ENCODE results near the gene HCRTR1. TPM values are rescaled to one million over a fixed set of nuclear protein-coding genes. Genes with fewer than 3 reads are reported as not detected.

Gene HCRTR1
- polyA plus RNA-seq, 1 donor from 2014 or later: 0.37 TPM

DNA sequence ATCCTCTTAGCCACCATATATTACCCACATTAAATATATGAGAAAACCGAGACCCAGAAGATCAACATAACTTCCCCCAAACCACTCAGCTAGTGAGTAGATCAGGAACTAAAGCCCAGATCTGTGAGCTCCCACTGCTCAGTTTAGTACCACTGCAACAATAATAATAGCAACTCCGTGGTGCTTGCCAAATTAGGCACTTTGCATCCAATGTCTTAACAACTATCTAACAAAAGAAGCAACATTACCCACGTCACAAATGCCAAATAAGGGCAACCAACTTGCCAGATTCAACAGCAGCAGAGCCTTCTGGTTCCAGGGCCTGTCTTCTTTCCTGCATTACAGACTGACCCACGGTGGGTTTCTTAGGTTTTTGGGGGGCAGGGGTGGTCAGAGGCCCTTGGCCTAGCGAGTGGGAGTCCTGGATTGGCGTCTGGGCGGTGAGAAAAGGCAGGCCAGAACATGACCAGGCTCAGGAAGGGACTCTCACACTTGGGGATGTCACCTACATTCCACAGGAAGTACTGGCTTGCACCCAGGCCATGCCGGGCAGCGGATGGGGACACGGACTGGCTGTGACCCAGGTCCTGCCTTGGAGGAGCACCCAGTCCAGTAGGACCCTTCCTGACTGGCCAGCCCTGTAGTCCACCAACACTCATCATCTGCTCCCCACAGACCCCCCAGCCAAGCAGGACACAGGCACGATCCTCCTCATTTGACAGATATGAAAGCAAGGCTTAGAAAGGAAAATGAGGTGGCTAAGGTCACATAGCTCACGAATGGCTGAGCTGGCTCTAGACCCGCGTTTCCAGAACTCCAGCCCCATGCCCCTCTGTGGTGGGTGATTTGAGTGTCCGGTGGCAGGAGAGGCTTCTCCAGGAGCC lies 4.6 kb downstream of the HCRTR1 start:
- H3K9me2 ChIP-seq (ENCODE audit: insufficient read depth, low read length): no peaks in the 10 kb centered on the region
- no peak for TF ChIP-seq EZH2 (IDR thresholded peaks at IDR 0.05; ENCODE audit: borderline replicate concordance, insufficient read depth, low read length, poor library complexity, severe bottlenecking)
- no peak for TF ChIP-seq TAF1 (IDR thresholded peaks at IDR 0.05; ENCODE audit: low read depth)
- TF ChIP-seq SMC3 (conservative IDR thresholded peaks at IDR 0.05; ENCODE audit: poor library complexity): no peak
- no peak for TF ChIP-seq POLR2AphosphoS5 (IDR thresholded peaks at IDR 0.05)
- no peak for TF ChIP-seq MXI1 (conservative IDR thresholded peaks at IDR 0.05; ENCODE audit: poor library complexity, severe bottlenecking)
- TF ChIP-seq, protein P1, sequence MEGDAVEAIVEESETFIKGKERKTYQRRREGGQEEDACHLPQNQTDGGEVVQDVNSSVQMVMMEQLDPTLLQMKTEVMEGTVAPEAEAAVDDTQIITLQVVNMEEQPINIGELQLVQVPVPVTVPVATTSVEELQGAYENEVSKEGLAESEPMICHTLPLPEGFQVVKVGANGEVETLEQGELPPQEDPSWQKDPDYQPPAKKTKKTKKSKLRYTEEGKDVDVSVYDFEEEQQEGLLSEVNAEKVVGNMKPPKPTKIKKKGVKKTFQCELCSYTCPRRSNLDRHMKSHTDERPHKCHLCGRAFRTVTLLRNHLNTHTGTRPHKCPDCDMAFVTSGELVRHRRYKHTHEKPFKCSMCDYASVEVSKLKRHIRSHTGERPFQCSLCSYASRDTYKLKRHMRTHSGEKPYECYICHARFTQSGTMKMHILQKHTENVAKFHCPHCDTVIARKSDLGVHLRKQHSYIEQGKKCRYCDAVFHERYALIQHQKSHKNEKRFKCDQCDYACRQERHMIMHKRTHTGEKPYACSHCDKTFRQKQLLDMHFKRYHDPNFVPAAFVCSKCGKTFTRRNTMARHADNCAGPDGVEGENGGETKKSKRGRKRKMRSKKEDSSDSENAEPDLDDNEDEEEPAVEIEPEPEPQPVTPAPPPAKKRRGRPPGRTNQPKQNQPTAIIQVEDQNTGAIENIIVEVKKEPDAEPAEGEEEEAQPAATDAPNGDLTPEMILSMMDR (IDR thresholded peaks at IDR 0.05; ENCODE audit: poor library complexity, severe bottlenecking): no peak
- no peak for TF ChIP-seq EP300 (conservative IDR thresholded peaks at IDR 0.05; ENCODE audit: poor library complexity, severe bottlenecking)
- TF ChIP-seq, protein P2, sequence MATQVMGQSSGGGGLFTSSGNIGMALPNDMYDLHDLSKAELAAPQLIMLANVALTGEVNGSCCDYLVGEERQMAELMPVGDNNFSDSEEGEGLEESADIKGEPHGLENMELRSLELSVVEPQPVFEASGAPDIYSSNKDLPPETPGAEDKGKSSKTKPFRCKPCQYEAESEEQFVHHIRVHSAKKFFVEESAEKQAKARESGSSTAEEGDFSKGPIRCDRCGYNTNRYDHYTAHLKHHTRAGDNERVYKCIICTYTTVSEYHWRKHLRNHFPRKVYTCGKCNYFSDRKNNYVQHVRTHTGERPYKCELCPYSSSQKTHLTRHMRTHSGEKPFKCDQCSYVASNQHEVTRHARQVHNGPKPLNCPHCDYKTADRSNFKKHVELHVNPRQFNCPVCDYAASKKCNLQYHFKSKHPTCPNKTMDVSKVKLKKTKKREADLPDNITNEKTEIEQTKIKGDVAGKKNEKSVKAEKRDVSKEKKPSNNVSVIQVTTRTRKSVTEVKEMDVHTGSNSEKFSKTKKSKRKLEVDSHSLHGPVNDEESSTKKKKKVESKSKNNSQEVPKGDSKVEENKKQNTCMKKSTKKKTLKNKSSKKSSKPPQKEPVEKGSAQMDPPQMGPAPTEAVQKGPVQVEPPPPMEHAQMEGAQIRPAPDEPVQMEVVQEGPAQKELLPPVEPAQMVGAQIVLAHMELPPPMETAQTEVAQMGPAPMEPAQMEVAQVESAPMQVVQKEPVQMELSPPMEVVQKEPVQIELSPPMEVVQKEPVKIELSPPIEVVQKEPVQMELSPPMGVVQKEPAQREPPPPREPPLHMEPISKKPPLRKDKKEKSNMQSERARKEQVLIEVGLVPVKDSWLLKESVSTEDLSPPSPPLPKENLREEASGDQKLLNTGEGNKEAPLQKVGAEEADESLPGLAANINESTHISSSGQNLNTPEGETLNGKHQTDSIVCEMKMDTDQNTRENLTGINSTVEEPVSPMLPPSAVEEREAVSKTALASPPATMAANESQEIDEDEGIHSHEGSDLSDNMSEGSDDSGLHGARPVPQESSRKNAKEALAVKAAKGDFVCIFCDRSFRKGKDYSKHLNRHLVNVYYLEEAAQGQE (IDR thresholded peaks at IDR 0.05; ENCODE audit: borderline replicate concordance): no peak
- no peak for TF ChIP-seq RAD21 (conservative IDR thresholded peaks at IDR 0.05)
- no peak overlapping the region for H3K27ac ChIP-seq (ENCODE audit: low read length)
- H3K4me2 ChIP-seq (ENCODE audit: low read length): no peak overlapping the region
- H3K9me3 ChIP-seq (ENCODE audit: low read length): no peaks in the 10 kb centered on the region
- H3K79me2 ChIP-seq (replicated peaks; ENCODE audit: insufficient read depth, low read length): no peaks in the 10 kb centered on the region
- H3K36me3 ChIP-seq (ENCODE audit: insufficient read depth, low read length): no peaks in the 10 kb centered on the region
- peaks cover 12% of the 10 kb centered on the region for H3K27me3 ChIP-seq (ENCODE audit: insufficient read depth, low read depth, low read length)
- H3F3A ChIP-seq (ENCODE audit: insufficient read depth, low read length, poor library complexity, severe bottlenecking): no peaks in the 10 kb centered on the region
- no peak overlapping the region for H3K9ac ChIP-seq (ENCODE audit: low read length)
- no peaks in the 10 kb centered on the region for H4K20me1 ChIP-seq (ENCODE audit: insufficient read depth)
- H2AFZ ChIP-seq (ENCODE audit: low read depth, low read length): no peak overlapping the region
- H3K4me3 ChIP-seq (ENCODE audit: low read length): no peak overlapping the region

DNA sequence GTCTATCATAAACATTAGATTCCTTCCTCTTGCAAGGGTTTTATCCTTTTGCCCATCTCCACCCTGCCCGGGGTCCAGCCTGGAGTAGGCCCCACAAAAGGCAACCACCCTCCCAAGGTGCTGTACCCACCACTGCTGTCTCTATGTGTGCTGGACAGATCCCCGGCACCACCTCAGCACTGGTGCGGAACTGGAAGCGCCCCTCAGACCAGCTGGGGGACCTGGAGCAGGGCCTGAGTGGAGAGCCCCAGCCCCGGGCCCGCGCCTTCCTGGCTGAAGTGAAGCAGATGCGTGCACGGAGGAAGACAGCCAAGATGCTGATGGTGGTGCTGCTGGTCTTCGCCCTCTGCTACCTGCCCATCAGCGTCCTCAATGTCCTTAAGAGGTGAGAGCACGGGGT lies 5.9 kb downstream of the HCRTR1 start:
- no peaks in the 10 kb centered on the region for H3K79me2 ChIP-seq (replicated peaks; ENCODE audit: insufficient read depth, low read length)
- H2AFZ ChIP-seq (ENCODE audit: low read depth, low read length): no peak overlapping the region
- H3F3A ChIP-seq (ENCODE audit: insufficient read depth, low read length, poor library complexity, severe bottlenecking): no peaks in the 10 kb centered on the region
- H3K36me3 ChIP-seq (ENCODE audit: insufficient read depth, low read length): no peaks in the 10 kb centered on the region
- no peak overlapping the region for H3K4me3 ChIP-seq (ENCODE audit: low read length)
- no peak overlapping the region for H3K27ac ChIP-seq (ENCODE audit: low read length)
- peaks cover 2% of the 10 kb centered on the region for H3K27me3 ChIP-seq (ENCODE audit: insufficient read depth, low read depth, low read length)
- no peaks in the 10 kb centered on the region for H4K20me1 ChIP-seq (ENCODE audit: insufficient read depth)
- H3K9ac ChIP-seq (ENCODE audit: low read length): no peak overlapping the region
- H3K9me3 ChIP-seq (ENCODE audit: low read length): no peaks in the 10 kb centered on the region
- TF ChIP-seq SMC3 (conservative IDR thresholded peaks at IDR 0.05; ENCODE audit: poor library complexity) (no peak), TAF1 (IDR thresholded peaks at IDR 0.05; ENCODE audit: low read depth) (no peak)
- no peak overlapping the region for H3K4me2 ChIP-seq (ENCODE audit: low read length)
- no peaks in the 10 kb centered on the region for H3K9me2 ChIP-seq (ENCODE audit: insufficient read depth, low read length)
